Measurements from ENCODE around the gene MAD1L1.

The MAD1L1 gene

DNA sequence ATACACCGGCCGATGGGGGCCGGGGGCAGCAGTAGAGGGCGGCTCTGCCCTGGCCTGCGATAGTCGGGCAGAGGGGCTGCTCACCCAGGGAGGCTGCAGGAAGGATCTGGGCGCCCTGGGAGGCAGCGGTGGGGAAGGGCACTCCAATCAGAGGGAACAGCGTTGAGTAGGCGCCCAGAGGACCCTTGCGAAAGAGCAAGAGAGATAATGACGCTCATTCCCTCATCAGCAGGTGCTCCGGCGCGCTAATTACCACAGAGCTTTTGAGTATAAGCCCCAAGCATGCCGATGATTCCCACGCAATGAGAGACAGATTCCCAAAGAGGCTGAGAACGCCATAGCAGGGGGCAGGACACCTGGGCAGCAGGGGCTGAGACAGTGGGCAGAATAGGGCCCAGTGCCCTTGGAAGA lies 215.3 kb downstream of the MAD1L1 start:
- Histone ChIP-seq H3K4me1 (ENCODE audit: control insufficient read depth in 1 of 2, insufficient read depth in 1 of 2, low read depth in 1 of 2, low read length in 1 of 2) (peaks cover 14 to 24% of the 10 kb centered on the region in 2 experiments), H3K27me3 (peaks cover 19% of the 10 kb centered on the region), H3K36me3 (peaks cover 10% of the 10 kb centered on the region), H3K4me3 (ENCODE audit: low read depth in 1 of 2, low read length in 1 of 2) (no peak overlapping the region), H3K27ac (no peak overlapping the region), H3K9me3 (no peaks in the 10 kb centered on the region)
- TF ChIP-seq, protein P1, sequence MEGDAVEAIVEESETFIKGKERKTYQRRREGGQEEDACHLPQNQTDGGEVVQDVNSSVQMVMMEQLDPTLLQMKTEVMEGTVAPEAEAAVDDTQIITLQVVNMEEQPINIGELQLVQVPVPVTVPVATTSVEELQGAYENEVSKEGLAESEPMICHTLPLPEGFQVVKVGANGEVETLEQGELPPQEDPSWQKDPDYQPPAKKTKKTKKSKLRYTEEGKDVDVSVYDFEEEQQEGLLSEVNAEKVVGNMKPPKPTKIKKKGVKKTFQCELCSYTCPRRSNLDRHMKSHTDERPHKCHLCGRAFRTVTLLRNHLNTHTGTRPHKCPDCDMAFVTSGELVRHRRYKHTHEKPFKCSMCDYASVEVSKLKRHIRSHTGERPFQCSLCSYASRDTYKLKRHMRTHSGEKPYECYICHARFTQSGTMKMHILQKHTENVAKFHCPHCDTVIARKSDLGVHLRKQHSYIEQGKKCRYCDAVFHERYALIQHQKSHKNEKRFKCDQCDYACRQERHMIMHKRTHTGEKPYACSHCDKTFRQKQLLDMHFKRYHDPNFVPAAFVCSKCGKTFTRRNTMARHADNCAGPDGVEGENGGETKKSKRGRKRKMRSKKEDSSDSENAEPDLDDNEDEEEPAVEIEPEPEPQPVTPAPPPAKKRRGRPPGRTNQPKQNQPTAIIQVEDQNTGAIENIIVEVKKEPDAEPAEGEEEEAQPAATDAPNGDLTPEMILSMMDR (IDR thresholded peaks at IDR 0.05): no peak

- Histone ChIP-seq H3K36me3 (peaks cover 10% of the 10 kb centered on the region), H3K4me3 (ENCODE audit: low read depth in 1 of 2, low read length in 1 of 2) (no peak overlapping the region), H3K9me3 (no peaks in the 10 kb centered on the region), H3K4me1 (ENCODE audit: control insufficient read depth in 1 of 2, insufficient read depth in 1 of 2, low read depth in 1 of 2, low read length in 1 of 2) (peaks cover 14 to 24% of the 10 kb centered on the region in 2 experiments), H3K27ac (no peak overlapping the region), H3K27me3 (peaks cover 19% of the 10 kb centered on the region)
- TF ChIP-seq, protein P1 (IDR thresholded peaks at IDR 0.05): no peak
Observed at GRCh38 chr7:2016761-2017480, 215.8 kb downstream of the MAD1L1 start.

DNA sequence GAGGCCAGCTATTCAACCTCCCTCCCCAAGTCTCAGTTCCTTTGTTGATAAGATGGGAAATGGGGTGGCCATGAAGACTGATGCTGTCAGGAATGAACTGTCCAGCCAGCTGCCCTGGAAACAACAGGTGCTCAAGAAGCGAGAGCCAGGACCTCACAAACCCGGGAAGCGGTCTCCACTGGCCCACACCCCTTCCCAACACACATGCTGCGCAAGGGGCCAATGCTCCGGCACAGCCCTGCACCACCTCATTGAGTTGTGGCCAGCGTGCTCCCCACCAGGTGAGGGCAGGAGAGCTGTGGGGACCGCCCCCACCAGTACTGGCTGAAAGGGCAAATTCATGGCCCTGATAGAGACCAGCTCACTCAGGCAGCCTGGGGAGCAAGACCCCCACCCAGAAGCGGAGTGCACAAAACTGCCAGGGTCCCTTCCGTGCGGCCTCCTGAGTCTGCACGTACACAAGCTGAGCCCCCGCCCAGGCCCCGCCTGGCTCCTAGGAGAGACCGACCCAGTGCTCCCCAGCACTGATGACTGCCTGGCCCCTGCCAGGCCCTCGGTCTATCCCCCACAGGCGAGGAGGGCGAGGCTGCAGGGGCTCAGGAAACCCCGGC lies 216.6 kb downstream of the MAD1L1 start:
- Histone ChIP-seq H3K27me3 (peaks cover 19% of the 10 kb centered on the region), H3K4me3 (ENCODE audit: low read depth in 1 of 2, low read length in 1 of 2) (no peak overlapping the region), H3K36me3 (peaks cover 10% of the 10 kb centered on the region), H3K4me1 (ENCODE audit: control insufficient read depth in 1 of 2, insufficient read depth in 1 of 2, low read depth in 1 of 2, low read length in 1 of 2) (peaks cover 14 to 24% of the 10 kb centered on the region in 2 experiments), H3K27ac (no peak overlapping the region), H3K9me3 (no peaks in the 10 kb centered on the region)
- TF ChIP-seq, protein P1 (IDR thresholded peaks at IDR 0.05): no peak

DNA sequence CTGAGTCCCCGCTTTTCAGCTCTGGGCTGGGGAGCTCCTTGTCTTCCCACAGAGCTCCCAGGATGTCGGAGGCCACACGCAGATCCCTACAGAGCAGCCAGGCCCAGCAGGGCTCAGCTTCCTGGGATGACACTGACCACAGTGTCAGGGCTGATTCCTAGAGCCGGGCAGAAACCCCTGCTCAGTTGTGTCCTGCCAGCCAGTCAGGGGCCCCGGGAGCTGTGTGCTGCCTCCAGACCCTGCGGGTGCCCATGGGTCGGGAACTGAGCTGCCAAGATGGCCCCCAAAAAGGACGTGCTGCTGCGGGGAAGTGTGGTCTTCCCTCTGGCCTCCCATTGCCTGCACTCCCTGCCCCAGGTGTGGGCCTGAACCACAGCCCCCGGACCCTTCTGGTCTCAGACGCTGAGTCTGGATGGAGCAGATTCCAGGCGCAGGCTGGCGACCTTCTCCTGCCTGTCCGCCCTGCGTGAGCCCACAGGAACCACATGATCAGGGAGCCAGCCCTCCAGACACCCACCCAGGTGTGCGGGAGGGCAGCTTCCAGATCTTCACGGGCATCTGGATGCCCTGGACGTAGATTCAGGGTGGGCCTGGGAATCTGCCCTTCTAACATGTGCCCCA lies 217.4 kb downstream of the MAD1L1 start:
- Histone ChIP-seq H3K36me3 (peaks cover 10% of the 10 kb centered on the region), H3K4me3 (ENCODE audit: low read depth in 1 of 2, low read length in 1 of 2) (no peak overlapping the region), H3K27ac (no peak overlapping the region), H3K27me3 (peaks cover 16% of the 10 kb centered on the region), H3K9me3 (no peaks in the 10 kb centered on the region), H3K4me1 (ENCODE audit: control insufficient read depth in 1 of 2, insufficient read depth in 1 of 2, low read depth in 1 of 2, low read length in 1 of 2) (peaks cover 14 to 22% of the 10 kb centered on the region in 2 experiments)
- TF ChIP-seq, protein P1 (IDR thresholded peaks at IDR 0.05): no peak

DNA sequence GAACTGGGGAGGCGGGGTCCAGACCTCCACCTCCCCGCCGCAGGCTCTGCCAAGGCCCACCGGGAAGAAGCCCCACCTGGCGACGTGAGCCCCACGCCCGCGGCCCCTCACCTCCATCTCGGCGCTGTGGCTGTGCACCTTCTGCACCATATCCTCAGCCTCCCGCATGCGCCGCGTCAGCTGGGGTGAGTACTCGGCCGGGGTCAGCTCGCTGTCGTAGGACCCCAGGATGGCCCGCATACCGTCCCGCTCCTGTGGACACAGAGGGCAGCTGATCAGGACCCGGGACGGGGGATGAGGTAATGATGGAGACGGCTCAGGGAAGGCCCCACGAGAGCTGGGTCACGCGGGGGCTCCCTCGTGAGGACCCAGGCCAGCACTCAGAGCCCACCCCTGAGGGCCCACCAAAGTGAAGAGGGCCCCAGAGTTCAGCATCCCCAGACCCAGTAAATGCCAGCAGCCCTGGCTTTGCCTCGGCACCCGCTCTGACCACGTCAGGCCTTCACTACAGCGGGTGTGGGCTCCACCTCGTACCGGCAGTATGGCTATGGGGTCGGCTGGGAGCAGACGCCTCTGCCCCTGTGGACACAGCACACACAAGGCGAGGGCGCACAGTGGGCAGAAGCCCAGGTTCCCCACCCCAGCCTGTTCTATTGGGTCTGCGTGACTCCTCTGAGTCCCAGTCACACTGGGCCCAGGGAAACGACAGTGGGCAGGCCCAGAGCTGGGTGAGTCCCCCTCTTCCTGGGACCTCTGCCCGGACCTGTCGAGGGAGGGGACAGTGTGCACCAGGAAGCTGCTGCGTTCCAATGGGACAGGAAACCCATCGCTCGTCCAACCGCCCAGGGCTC lies 218.1 kb downstream of the MAD1L1 start:
- Histone ChIP-seq H3K36me3 (peaks cover 10% of the 10 kb centered on the region), H3K27ac (no peak overlapping the region), H3K4me3 (ENCODE audit: low read depth in 1 of 2, low read length in 1 of 2) (no peak overlapping the region), H3K27me3 (peaks cover 9% of the 10 kb centered on the region), H3K9me3 (no peaks in the 10 kb centered on the region), H3K4me1 (ENCODE audit: control insufficient read depth in 1 of 2, insufficient read depth in 1 of 2, low read depth in 1 of 2, low read length in 1 of 2) (peaks cover 11 to 15% of the 10 kb centered on the region in 2 experiments)
- TF ChIP-seq, protein P1 (IDR thresholded peaks at IDR 0.05): no peak
